Non-pigmented ciliary epithelial cell (primary cell): ENCODE results near the gene TRIB2.
"Not testable (repeated sequence)": the region's sequence is repeated elsewhere in the genome, so short reads cannot be mapped to it uniquely, and the experiment has no call there.

Source experiments
- DNase-seq: peaks from one replicate; pipeline ENCODE4 v3.0.0-alpha.2; 2010; ENCODE audit warnings: low read depth

The TRIB2 gene

DNA sequence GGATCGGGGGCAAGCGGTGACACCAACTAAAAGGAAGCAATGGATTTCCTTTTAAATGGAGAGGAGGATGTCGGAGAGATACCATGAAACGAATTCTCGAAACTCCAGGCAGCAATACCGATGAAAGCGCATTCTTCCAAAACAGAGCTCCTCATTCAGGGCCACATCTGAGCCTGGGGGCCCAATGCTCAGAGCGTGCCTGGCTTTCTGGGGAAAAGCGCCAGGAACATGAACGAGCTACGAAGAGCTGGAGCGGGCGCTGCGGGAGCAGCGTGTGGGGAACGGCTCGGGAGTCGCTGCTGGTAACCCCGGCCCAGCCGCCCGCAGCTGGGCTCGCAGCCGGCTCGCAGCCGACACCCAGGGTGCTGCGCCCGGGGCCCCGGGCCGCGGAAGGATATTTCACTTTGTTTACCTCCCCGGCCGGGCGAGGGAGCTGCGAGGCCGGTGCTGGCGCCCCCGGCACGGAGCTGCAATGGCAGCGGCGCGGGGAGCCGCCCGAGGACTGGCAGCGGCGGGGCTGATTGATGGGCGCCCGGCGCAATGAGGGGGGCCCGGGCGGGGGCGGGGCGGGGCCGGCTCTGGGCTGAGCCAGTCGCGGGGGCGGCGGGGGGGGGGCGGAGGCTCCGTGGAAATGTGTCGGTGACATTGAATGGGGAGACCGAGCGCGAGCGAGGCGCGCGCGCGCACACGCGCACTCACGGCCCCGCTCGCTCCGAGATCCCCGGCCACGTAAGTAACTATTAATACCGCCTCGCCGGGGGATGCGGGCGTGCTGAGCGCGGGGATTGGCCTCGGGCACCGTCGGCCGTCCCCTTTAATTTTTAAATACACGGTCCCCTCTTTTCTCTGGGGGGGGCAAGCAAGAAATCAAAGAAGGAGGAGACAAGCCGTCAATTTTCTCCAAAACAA, at the start of gene TRIB2:
TSS of gene TRIB2 (plus strand) at position 655 of the 909 bp plus-strand sequence. CDS start 1,372 bp downstream, outside the sequence.
- no peak for DNase-seq

DNA sequence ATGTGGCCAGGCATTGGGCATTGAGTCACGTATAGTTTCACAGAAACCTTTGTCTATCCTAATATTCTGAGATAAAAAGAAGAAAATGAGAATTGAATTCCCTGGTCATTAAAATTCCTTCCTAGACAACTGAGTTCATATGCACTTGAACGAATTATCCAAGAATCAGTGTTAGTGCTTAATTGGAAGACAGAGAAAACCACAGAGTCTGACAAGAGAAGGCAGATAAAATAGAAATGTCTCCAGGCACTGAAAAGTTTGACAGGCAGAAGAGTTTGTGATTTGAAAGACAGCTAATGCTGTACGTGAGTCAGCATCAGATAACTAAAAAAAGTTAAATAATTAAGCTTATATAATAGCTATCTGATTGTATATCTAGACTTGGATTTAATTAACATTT, 47.7 kb upstream of the TRIB2 start:
- no peak for DNase-seq

DNA sequence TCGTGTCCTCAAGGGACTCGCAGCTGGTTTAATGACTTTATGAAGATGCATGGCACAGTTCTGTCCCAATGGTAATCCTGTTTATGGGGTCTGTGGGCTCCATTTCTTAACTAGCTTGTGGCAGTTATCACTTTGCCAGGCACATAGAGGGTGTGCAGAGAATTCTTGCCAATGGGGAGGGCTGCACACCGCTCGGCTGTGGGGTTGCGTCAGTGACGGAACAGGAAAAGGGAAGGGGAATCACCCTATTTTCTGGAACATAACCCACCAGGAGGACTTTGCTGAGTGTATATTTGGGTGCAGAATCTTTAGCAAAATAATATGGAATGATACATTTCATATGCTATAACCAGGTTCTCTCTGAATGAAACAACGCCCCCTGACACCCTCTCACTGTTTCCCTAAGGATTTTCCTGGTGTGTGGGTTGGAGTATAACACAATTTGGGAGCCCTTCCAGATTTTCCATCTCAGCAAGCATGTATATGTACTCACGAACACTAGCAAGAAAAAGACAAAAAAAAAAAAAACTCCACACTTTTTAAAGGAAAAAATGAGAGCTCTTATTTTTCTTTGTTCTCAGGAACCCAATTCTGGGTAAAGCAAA, 43.9 kb upstream of the TRIB2 start:
- DNase-seq: no peak

DNA sequence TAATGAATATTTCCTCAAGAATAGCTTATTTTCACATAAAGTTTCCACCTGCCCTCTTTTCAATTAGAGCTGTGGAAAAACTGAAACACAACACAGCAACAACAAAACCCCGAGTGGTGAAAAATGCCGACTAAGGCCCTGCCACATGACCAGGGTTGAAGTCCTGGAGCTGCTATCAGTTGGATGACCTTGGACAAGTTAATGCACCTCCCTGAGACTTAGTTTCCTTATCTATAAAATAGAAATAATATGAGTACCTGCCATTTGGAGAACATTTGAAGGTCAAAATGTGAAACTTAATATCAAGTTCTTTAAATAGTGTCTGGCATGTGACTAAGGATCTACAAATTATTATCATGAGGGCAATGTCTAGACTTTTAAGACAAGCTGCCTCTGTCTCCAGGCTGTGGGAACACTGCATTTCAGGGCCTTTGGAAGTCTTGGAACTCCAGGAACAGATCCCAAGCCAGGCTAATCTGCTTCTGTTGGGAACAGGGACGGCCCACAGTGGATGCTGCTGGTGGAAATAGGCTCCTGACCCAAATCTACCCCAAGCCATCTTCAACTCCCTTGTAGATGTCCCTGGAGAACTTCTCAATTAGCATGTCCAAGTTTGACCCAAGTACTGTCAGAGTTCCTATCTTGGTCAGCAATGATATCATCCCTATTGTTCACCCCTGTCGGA, 42.0 kb upstream of the TRIB2 start:
- no peak for DNase-seq

DNA sequence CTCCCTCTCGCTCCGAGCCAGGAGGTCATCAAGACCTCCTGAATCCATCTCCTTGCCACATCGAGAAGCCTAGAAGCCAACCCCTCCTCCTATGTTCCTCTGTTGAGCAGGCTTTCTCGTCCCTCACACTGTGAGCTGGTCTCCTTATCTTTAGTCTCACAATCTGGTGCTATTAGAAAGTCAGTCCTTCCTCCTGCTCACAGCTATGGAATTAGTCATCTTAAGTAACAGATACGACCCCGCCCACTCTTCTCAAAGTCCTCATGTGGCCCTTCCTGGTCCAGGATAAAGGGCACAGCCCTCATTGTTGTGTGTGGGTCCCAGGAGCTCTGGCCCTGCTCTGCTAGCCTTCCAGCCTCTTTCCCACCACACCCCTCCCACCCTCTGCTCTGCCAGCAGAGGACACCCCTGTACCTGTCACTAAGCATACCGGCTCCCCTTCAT, 41.4 kb upstream of the TRIB2 start:
- no peak for DNase-seq

DNA sequence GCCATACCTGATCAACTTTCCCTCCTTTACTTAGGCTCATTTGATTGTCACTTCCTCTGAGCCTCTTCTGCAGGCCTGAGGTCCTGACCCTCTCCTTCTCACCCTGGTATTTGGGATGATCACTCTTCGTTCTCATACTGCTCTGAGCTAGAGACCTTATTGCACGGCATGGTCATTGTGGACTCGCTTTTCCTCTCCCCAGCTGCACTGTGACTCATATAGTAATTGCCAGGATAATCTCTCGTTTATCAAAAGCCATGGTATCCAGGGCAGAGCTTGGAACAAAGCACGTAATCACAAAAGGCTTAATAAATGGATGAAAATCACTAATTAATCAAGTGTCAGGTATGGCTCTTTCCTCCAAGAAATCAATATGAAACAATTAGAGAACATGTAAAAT, 40.9 kb upstream of the TRIB2 start:
- no peak for DNase-seq

DNA sequence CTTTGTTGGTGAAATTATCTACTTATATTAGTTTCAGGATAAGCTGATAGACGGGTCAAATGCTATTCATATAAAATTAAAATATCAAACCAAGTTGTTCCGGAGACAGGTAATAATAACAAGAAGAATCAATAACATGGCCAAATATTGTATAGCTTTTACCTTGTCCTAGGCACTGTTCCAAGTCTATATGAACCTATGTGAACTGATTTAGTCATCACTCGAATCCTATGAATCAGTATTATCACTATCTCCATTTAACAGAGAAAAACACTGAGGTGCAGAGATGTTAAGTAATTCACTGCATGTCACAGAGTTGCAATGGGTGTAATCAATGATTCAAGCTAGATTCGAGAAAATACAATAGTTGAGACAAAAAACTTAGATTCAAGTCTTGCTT, 40.0 kb upstream of the TRIB2 start:
- no peak for DNase-seq

DNA sequence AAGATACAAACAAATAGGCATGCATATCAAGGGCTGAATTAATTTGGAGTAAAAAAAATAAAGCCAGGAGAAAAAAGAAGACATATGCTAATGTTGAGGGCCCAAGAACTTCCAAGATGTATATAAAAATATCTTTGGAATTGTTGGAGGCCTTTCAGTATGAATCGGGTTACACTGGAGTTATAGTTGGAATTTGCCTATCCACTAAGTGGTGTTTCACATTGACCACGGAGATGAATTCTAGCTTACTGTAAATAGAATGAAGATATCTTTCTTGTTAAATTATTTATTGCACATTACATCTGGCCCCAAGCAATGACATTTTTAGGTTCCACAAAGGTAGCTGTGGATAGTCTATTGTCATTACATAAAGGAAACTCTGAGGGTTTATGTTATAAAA, 38.5 kb upstream of the TRIB2 start:
- no peak for DNase-seq

DNA sequence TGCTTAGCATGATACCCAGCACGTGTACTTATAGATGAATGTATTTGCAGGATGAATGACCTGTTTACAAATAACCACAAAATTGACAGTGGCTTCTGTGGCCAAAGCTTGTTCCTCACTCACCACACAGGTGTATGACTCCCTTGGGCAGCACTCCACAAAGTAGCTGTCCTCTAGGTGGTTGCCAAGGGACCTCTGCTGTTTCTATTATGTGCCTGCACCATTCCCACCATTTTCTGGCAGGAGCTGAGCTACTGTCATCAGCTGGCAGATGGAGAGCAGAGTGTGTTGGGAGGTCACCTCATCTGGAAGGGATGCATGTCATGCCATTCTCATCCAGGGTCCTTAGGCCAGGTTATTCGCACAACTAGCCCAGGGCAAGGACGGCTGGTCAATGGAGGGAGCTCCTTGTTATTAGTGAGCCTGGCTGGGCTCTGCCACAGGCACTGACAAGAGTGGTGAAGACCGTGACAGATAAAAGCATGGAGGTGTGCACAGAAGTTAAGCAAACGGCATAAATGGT, 37.1 kb upstream of the TRIB2 start:
- DNase-seq: no peak

DNA sequence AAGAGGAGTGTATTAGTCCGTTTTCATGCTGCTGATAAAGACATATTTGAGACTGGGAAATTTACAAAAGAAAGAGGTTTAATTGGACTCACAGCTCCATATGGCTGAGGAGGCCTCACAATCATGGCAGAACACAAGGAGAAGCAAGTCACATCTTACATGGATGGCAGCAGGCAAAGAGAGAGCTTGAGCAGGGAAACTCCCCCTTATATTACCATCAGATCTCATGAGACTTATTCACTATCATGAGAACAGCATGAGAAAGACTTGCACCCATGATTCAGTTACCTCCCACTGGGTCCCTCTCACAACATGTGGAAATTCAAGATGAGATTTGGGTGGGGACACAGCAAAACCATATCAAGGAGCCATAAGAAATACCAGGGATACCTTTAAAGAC, 36.6 kb upstream of the TRIB2 start:
- DNase-seq: not testable (repeated sequence)

DNA sequence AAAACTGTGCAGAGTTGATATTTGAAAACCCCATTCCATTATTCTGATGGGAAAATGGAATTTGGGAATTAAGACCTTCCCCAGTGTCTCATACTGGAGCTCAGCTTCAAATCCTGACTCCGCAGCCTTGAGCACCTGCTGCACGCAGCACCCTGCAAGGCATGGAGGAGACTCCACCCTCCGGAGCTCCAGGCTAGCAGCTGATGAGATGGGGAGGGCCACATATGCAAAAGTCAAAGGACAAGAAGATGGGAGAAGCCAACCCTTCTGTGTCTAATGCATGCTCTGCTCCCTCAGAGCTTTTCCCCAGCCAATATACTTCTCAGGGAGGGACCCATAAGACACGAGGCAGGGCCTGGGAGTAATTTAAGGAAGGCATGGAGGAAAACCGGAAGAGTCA, 34.7 kb upstream of the TRIB2 start:
- no peak for DNase-seq

DNA sequence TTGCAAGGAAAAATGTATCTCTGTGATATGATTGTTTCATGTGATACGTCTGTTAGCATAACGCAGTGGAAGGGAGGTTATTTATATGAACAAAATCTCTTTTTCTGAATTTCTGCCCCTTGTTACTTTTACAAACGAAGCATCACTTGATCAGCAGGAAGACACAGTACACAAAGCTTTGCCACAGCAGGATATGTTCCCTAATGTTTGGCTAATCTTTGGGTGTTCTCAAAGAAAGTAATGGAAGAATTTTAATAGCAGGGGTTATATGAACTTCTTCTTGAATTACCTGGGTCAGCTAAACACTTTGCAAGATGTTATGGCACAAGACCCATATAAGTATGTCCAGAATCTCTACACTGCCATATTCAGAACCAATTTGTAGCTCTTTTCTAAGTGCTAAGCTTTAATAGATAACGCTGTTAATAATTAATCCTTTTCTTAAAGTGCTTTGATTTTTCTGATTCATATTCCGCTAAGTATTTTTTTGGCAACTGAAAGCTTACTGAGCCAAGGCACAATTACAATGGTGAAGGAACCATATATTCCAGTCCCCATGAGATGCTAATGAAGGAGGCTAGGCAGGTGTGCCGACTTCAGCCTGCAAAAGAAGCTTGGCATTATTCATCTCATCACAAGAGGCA, 33.2 kb upstream of the TRIB2 start:
- no peak for DNase-seq

DNA sequence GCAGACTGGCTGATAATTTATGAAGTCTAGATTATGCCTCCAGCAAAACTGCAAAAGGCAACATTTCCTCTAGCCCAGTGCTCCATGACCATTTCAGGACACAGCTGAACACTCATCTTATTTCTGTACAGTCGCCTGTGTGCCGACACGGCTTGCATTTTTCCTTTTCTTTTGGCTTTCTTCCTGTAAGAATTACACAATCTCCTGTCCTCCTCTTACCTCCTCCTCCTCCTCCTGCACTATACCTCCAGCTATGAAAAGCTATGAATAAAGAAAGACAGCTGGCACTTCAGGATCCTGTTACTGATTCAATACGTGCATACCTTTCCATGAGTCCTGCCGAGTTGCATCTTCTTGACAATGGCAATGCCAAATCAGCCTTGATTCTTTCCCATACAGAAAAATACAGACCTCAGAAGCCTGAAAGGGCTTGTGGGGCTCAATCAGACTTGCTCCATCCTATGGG, 32.2 kb upstream of the TRIB2 start:
- no peak for DNase-seq

DNA sequence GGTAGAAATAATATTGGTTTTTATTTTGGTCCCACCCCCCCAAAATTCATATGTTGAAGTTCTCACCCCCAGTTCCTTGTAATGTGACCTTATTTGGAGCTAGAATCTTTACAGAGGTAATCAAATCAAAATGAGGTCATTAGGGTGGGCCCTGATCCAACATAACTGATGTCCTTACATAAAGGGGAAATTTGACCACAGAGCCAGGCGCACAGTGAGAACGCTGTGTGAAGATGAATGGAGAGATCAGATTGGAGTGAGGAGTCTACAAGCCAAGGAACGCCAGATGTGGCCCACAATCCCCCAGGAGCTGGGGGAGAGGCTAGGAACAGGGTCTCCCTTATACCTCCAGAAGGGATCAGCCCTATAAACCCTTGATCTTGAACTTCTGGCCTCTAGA, 31.6 kb upstream of the TRIB2 start:
- DNase-seq: no peak

DNA sequence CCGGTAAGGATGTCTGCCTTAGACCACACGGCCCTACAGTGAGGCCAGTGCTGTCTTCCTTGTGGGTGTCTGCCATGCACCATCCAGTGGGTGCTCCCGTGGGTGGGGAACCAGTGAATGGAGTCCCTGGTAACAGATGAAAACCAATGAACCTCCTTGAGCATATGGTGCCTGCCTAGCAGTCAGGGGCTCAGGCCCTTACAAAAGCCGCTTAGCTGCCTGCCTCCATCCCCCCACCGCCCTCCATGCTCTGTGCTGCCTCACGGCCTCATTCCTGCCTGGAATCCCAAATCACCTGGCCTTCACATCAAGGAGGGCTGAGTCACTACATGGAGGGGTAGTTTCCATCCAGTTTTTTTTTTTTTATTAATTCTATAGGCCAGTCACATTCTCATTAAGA, 30.8 kb upstream of the TRIB2 start:
- DNase-seq: no peak

DNA sequence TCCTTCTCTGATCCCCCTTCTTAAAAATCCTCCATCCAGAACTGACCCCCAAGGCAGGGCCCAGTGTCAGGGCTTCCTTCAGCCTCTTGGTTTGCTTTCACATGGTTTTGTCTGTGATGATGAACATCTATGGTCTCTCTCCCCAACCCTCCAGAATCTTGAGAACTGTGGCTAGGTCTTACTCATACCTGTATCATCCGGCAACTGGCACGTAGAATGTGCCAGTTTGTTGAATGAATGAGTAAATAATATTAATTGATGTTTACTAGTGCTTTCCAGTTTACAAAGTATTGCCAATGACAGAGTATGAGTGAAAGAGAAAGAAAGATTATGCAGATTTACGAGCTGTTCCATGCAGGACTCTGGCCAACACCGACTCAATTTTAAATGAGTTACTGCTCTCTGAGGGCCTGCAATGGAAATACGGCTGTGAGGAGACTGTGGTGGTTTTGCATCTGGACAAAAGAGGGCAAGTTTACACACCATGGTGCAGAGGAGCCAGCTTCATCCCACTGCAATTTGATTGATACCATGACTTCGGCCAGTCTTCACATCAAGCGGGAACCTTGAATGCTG, 29.9 kb upstream of the TRIB2 start:
- DNase-seq: no peak

DNA sequence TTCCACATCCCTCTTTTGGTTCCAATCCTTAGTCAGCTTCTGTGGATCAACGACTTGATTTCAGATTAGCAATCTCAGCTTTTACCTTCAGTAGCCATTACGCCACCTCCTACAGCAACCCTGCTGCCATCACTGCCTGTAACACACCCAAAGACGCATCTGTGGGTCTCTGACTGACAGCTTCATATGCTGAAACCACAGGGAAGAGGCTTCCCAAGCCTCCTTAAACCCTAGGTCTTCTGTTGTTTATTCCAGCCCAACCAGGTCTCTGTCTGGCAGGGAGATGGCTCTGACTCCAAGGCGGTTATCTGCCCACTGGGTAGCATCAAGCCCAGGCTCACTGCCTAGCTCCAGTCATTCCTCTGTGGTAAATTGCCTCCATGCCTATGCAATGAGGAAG, 28.6 kb upstream of the TRIB2 start:
- DNase-seq: no peak

DNA sequence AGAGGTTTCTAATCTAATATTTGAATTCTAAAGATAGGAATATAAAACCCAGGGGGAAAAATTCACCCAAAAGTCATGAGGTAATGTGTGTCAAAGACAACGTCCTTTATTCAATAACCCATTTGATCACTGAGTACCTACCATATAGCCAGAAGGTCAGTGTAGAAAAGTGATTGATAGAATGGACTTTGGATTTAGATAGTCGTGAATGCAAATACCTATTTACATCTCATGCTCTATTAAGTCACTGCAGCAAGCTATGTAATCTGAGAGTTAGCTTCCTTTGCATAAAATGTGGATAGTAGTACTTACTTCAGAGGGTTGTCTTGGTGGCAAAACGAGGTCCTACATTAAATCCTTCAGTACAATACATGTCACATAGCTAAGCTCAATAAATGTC, 27.8 kb upstream of the TRIB2 start:
- no peak for DNase-seq

DNA sequence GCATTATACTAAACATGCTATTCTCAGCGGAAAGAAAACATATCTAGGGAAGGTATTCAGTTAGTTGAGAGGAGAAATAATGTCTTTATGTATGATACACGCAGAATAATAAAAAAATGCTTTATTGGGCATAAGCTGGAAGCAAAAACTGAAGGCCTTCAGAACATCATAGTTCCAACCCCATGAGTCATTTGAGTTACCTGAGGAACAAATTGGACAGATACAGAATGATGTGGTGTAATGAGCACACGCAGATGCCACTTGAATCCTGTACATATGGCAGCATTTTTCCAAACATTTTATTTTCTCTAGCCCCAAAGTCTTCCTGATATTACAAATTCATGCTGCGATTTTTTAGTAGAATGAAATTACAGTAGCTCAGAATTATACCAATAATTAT, 23.2 kb upstream of the TRIB2 start:
- no peak for DNase-seq

DNA sequence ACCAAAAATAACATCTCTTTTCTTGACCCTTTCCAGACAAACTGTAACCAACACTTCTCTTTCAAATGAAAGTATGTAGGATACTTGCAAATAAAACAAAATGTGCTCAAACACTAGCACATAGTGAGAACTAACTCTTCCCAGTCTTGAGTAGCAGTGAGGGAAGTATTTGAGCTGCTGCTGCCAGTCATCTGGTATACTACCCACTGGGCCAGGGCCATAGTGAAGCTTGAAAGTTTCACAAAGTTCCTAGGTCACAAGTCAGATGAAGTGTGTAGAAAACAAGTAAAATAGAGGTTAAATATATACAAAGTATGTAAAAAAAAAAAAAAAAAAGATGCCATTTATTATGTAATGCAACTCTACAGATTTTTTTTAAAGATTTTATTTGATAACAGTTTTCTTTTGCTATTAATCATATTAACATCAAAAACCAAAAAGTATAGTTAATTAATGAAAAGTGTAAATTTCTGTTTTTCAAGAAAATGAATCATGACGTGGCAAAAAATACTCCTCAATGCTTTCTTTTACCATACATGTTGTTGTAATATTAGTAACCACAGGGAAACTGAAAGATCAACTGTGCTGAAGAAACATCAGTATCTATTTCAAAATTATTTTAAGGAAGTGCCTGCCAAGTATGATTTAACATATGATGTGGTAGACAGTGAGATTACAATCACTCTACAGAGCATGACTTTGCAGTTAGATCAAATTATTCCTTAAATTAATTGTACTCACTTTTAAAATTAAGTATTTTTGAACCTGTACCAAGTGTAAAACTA, 21.6 kb upstream of the TRIB2 start:
- DNase-seq: no peak

DNA sequence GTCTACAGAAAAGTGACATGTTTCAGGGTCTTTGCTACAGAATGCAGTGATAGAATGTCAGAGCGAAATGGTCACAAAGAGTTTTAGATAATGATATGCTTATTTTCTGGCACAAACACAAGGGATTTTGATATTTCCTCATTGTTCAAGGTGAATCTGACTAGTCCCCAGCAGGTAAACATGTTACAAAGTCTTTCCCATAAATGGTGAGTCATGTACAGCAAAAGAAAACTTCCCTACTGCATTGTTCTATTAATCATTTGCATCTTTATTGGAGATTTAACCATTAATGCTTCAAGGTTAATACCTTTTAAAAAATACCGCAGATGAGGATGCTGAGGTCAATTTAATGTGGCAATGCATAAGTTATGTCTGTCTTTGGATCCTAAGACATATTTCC, 19.1 kb upstream of the TRIB2 start:
- DNase-seq: no peak
